Gastrocnemius medialis (tissue), 4 donors: Measurements from ENCODE around the gene TAS2R41. TPM values are rescaled to one million over a fixed set of nuclear protein-coding genes. Genes with fewer than 3 reads are reported as not detected.

Experiments used
- ATAC-seq, 2 donors: fragments of 150-250 bp; one replicate each; pipeline ENCODE4 v1.9.1; 2016
- DNase-seq, 2 donors: peaks; one replicate each; pipeline ENCODE4 v3.0.0-alpha.2; 2019
- H3K27ac ChIP-seq, 4 donors: fragments of 200-600 bp; sonication (generic); 1 replicate in 1 of 4; 2 replicates in 3 of 4; pipeline ENCODE4 v1.5.1; 2016 to 2018; ENCODE audit warnings: mild to moderate bottlenecking in 2 of 4, moderate library complexity in 1 of 4
- H3K27me3 ChIP-seq, 3 donors: fragments of 200-600 bp; sonication (generic) in 2 of 3; 1 replicate in 1 of 3; 2 replicates in 2 of 3; pipeline versions ENCODE4 v1.5.1 to v1.6.0; 2016 to 2019; ENCODE audit warnings: mild to moderate bottlenecking in 1 of 3, moderate library complexity in 1 of 3
- H3K36me3 ChIP-seq, 2 donors: fragments of 200-600 bp; sonication (generic) in 1 of 2; one replicate each; pipeline ENCODE4 v1.5.1; 2017 to 2018
- H3K4me1 ChIP-seq, 2 donors: fragments of 200-600 bp; sonication (generic) in 1 of 2; one replicate each; pipeline ENCODE4 v1.5.1; 2016 to 2017; ENCODE audit warnings: mild to moderate bottlenecking in 2 of 2
- H3K4me3 ChIP-seq, 4 donors: fragments of 200-600 bp; sonication (generic) in 3 of 4; 1 replicate in 1 of 4; 2 replicates in 3 of 4; pipeline ENCODE4 v1.5.1; 2016 to 2019; ENCODE audit warnings: mild to moderate bottlenecking in 2 of 4
- H3K9me3 ChIP-seq, 3 donors: fragments of 200-600 bp; sonication (generic) in 2 of 3; 1 replicate in 1 of 3; 2 replicates in 2 of 3; pipeline ENCODE4 v1.5.1; 2016 to 2019
- POLR2A ChIP-seq, 2 donors: fragments of 450-650 bp; IDR thresholded peaks; one replicate each; pipeline ENCODE4 v1.6.1; 2017; ENCODE audit warnings: antibody characterized with exemption in 2 of 2, mild to moderate bottlenecking in 2 of 2, moderate library complexity in 2 of 2
- in situ Hi-C, 4 donors: fragments of 200-750 bp; cut with MboI; loops; one replicate each; pipeline versions ENCODE4 v1.15.0 to v1.8.0; 2017; ENCODE audit warnings: low sequenced_read_pairs in 4 of 4
- intact Hi-C: fragments of 100-400 bp; cut with DNase I; formaldehyde crosslinking; loops from one replicate; pipeline ENCODE4 v1.15.1; 2023; ENCODE audit warnings: low total_unique reads
- total RNA-seq, 4 donors: library from RNA; depleted of rRNA; stranded (reverse); fragments of >200 nt; gene quantifications; one replicate each; pipeline versions ENCODE4 v1.1.0 to v1.2.3, GENCODE V29; 2016
- TF ChIP-seq, protein P1 (sequence below), 5 experiments: fragments of 450-650 bp in 3 of 5; fragments of 200-600 bp in 2 of 5; sonication (generic) in 2 of 5; IDR thresholded peaks in 4 of 5; conservative IDR thresholded peaks in 1 of 5; 1 replicate in 4 of 5; 2 replicates in 1 of 5; pipeline ENCODE4 v1.5.1; 2016 to 2019; ENCODE audit warnings: antibody characterized with exemption in 5 of 5, mild to moderate bottlenecking in 3 of 5, moderate library complexity in 3 of 5

Gene TAS2R41
- total RNA-seq, 4 donors from 2014 or later: not detected

DNA sequence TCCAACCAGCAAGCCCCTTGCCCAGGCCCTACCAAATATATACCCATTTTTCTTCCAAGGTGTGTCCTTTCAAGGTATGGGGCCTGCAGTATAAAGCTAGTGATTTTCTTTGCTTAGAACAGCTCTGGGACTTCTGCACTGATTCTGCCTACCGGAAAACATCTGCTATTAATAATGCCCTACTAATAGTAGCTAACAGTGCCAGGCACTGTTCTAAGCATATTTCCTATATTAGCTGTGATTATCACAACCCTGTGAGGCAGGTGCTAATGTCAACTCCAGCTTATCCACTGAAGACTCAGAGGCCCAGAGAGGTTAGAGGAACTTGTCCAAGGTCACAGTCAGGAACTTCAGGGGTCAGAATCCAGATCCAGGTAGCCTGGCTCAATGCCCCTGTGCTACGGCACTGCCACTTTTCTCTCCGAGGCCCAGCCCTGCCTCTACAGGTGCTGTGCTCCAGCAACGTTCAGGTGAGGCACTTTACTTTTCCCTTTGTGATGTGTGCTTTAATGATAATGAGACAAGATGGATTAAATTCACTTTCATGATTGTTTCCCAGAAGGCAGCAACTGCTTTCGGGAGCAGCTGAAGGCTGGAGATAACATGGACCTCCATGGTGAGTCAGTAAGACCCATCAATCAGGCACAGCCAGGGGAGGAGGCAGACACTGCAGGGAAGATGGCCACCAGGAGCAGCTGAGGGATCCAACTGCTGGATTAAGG is 26.7 kb downstream of the TAS2R41 start:
- no peak overlapping the region for H3K4me3 ChIP-seq
- no peaks in the 10 kb centered on the region for H3K27me3 ChIP-seq
- no peaks in the 10 kb centered on the region for H3K36me3 ChIP-seq
- H3K27ac ChIP-seq: no peak overlapping the region
- in situ Hi-C loops (no loop called here), intact Hi-C loops (loop anchor here (10.0 kb wide), 1 partner anchor 630 kb away; no protein-coding TSS in a partner anchor)
- peaks cover 0 to 3% of the 10 kb centered on the region in 2 donors for H3K4me1 ChIP-seq
- no peak for ATAC-seq
- no peaks in the 10 kb centered on the region for H3K9me3 ChIP-seq
- no peak for DNase-seq
- no peak for TF ChIP-seq POLR2A (IDR thresholded peaks at IDR 0.05)
- TF ChIP-seq, protein P1, sequence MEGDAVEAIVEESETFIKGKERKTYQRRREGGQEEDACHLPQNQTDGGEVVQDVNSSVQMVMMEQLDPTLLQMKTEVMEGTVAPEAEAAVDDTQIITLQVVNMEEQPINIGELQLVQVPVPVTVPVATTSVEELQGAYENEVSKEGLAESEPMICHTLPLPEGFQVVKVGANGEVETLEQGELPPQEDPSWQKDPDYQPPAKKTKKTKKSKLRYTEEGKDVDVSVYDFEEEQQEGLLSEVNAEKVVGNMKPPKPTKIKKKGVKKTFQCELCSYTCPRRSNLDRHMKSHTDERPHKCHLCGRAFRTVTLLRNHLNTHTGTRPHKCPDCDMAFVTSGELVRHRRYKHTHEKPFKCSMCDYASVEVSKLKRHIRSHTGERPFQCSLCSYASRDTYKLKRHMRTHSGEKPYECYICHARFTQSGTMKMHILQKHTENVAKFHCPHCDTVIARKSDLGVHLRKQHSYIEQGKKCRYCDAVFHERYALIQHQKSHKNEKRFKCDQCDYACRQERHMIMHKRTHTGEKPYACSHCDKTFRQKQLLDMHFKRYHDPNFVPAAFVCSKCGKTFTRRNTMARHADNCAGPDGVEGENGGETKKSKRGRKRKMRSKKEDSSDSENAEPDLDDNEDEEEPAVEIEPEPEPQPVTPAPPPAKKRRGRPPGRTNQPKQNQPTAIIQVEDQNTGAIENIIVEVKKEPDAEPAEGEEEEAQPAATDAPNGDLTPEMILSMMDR (IDR thresholded peaks at IDR 0.05 in 4 of 5, conservative IDR thresholded peaks at IDR 0.05 in 1 of 5): no peak

DNA sequence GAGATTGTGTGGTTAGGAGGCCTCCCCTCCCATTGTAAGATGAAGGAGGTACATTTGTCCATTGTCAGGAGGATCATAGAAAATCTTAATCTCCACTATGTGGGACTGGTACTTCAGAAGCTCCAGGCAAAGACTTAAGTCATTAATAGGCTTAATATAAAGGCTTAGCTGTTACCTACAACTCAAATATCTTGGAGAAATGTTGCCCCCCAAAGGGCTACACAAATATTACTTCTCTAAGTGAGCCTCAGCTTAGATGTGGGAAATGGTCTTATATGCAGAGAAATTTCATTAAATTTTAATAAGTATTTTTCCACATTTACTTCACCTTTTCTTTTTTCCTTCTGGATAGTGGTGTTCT is 27.2 kb downstream of the TAS2R41 start:
- in situ Hi-C loops (no loop called here), intact Hi-C loops (loop anchor here (10.0 kb wide), 1 partner anchor 630 kb away; no protein-coding TSS in a partner anchor)
- Histone ChIP-seq H3K9me3 (no peaks in the 10 kb centered on the region), H3K4me3 (no peak overlapping the region), H3K36me3 (no peaks in the 10 kb centered on the region), H3K27me3 (no peaks in the 10 kb centered on the region), H3K27ac (no peak overlapping the region), H3K4me1 (peaks cover 0 to 3% of the 10 kb centered on the region in 2 donors)
- ATAC-seq: no peak
- no peak for TF ChIP-seq POLR2A (IDR thresholded peaks at IDR 0.05)
- TF ChIP-seq, protein P1 (IDR thresholded peaks at IDR 0.05 in 4 of 5, conservative IDR thresholded peaks at IDR 0.05 in 1 of 5): no peak
- no peak for DNase-seq

DNA sequence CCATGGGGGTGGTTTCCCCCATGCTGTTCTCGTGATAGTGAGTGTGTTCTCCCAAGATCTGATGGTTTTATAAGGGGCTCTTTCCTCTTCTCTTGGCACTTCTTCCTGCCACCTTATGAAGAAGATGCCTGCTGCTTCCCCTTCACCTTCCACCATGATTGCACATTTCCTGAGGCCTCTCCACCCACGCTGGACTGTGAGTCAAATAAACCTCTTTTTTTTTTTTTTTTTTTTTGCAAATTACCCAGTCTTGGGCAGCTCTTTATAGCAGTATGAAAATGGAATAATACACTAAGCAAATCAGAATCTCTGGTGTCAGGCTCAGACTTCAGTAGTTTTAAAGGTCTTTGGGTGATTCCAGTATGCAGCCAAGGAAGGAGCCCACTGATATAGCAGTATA is 28.2 kb downstream of the TAS2R41 start:
- DNase-seq: no peak
- TF ChIP-seq, protein P1 (IDR thresholded peaks at IDR 0.05 in 4 of 5, conservative IDR thresholded peaks at IDR 0.05 in 1 of 5): no peak
- TF ChIP-seq POLR2A (IDR thresholded peaks at IDR 0.05): no peak
- H3K27ac ChIP-seq: no peak overlapping the region
- no peaks in the 10 kb centered on the region for H3K27me3 ChIP-seq
- H3K4me1 ChIP-seq: no peaks in the 10 kb centered on the region
- no peaks in the 10 kb centered on the region for H3K36me3 ChIP-seq
- in situ Hi-C loops: no loop called here
- no peaks in the 10 kb centered on the region for H3K9me3 ChIP-seq
- no peak for ATAC-seq
- no peak overlapping the region for H3K4me3 ChIP-seq
- intact Hi-C loops: loop anchor here (10.0 kb wide), 1 partner anchor 629 kb away; no protein-coding TSS in a partner anchor

DNA sequence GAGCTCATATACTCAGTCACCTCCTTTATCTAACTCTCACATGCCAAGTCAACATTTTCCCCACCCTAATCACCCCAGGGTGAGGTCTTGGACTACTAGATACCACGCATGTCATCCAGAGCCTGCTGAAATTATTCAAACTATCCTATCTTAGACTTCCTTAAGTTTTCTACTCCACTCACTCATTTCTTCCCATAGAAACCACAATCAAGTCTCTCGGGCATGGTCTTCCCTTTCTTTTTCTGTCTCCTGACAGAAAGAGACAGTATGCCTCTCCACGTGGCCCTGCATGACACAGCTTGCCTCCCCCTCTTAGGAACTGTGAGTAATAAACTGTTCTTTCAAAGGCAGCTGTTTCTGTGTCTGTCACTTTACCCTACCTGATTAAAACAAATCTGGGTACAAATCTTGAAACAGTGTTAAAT is 29.4 kb downstream of the TAS2R41 start:
- Histone ChIP-seq H3K9me3 (no peaks in the 10 kb centered on the region), H3K4me3 (no peak overlapping the region), H3K27me3 (no peaks in the 10 kb centered on the region), H3K4me1 (no peaks in the 10 kb centered on the region), H3K27ac (no peak overlapping the region), H3K36me3 (no peaks in the 10 kb centered on the region)
- DNase-seq (no peak), ATAC-seq (no peak)
- intact Hi-C loops: loop anchor here (10.0 kb wide), 1 partner anchor 628 kb away; no protein-coding TSS in a partner anchor
- in situ Hi-C loops: no loop called here
- no peak for TF ChIP-seq POLR2A (IDR thresholded peaks at IDR 0.05)
- TF ChIP-seq, protein P1 (IDR thresholded peaks at IDR 0.05 in 4 of 5, conservative IDR thresholded peaks at IDR 0.05 in 1 of 5): no peak
